HG03558 (cell line): ENCODE measurements around the gene XRCC4.

Source experiments
- ATAC-seq: cut with Tn5 transposase; IDR thresholded peaks from one replicate; pipeline ENCODE4 v1.9.1; 2021; ENCODE audit warnings: moderate number of reproducible peaks; ENCODE audit not compliant: unreplicated experiment; ENCODE audit errors: extremely low read depth

Gene XRCC4

DNA sequence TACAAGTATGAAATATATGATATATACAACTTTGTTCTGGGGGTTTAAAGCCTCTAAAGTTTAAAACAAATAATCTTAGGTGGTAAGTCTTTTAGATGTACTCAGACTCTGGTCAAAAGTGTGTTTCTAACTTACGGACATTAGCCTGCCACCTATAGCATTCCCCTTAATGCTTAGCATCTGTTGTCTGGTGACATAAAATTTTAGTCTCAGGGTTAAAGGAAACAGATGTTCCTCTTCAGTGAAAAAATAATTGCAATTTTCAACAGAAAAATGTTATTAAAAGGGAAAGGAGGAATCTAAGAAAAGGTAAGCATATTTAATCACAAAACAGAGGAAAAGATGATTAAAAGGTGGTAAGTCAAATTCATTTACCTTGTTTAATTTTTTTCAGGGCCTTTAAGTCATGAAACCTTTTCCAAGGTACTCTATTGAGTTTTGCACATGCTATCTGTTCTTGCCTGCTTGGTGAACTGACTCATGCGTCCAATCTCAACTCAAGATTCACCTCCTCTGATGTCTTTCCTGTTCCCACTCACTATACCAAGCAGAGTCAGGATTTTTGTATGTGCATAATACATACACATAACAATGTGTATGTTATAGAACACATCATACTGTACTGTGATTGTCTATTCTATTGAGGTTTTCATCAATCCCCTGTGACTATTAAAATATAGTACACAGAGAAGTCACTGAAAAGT is 8.1 kb upstream of the XRCC4 start:
- ATAC-seq, result no peak

DNA sequence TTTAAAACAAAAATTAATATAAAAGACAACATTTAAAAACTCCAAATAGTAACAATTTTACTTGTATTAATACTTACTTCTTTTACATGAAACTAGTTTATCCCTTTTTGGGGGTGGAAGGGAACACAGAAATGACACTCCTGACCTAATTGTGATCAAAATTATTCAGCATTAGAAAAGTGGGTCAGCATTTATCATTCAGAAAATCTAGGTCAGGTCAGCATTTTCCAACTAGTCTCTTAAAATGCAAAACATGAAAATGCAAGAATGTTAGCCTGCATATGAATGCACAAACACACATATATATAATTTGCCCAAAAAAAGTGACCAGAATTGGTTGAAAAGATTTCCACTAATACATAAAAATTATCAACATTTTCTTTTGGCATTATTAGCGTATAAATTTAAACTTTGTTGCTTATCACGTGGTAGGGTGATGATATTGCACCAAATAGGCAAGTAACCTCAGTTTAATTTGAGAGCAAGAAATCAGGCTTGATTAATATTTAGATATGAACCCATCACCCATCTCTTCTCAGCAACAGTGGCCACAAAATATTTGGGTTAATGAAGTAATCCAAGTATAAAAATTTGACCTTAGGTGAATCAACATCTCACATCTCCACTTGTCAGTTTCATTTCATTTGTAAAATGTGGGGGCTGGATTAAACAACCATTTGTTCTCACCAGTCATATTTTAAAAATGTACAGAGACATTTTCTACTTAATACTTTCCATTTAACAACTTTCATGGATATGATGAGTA is 5.9 kb upstream of the XRCC4 start:
- ATAC-seq, result no peak

DNA sequence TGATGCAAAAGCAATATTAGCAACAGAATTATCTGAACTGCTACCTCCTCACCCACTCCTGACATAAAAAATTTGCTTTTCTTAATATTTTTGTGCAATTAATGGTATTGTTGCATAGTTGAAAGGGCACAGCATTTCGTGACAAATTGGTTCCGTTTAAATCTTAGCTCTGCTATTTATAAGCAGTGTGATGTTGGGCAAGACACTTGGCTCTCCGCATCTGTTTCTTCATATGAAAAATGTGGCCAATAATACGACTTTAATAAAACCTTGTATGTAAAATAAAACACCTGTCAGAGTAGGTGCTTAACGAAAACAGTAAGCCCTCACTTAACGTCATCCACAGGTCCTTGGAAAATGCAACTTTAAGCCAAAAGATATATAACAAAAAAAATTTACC is 4.4 kb upstream of the XRCC4 start:
- no peak for ATAC-seq

DNA sequence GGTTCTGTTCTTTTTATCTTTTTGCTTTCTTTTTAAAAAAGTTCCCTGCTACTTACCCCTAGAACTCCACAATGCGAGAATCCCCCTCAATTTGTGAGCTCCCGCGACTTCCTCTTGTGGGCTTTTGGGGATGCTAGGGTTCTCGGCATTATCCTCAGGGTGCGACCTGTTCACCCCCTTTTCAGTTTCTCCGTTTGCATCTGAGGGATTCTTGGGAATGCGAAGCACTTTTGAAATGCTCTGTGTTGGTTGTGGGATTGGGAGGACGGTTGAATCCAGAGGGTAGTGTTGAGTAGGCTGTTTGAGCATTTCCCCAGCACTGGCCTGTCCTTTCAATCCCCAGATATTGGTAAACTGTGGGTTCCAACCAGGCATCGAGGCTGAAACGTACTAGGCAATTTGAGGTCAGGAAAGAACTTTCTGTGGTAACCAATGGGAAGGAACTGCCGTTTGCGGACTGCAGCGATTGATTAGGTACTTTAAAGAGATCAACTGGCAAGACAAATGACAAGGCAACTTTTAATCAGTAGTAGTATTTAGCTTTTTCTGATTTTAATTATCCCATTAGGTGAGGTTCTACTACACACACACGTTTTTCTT is 415 bp downstream of the XRCC4 start:
- no peak for ATAC-seq

DNA sequence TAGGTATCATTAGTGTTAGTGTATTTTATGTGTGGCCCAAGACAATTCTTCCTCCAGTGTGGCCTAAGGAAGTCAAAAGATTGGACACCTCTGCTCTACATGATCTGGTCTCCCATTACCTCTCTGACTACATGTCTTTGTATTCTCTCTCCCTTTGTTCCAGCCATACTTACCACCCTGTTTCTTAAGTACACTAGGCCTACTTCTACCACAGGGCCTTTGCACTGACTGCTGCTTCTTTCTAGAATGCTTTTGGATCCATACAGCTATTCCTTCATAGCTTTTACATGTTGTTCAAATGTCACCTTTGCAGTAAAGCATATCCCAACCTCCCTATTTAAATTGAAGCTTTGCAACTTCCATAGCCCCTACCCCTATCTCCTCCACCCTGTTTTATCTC is 5.4 kb downstream of the XRCC4 start:
- no peak for ATAC-seq

DNA sequence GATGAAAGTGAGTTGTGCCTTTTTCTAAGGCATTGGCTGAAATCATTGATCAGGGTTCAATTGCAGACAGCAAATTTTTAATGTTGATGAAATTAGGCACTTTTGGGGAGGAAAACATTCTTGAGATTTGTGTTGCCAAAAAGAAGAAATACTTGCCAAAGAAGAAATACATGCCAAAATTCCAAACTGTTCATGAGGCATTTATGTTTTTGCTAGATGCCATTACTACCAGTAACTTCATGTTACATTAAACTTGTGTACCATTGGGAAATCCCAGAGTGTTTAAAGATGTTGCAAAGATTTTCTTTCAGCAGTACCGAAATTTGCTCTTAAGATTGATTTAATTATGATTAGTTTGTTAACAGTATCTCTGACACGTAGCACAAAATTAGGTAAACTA is 7.0 kb downstream of the XRCC4 start:
- ATAC-seq, result no peak

DNA sequence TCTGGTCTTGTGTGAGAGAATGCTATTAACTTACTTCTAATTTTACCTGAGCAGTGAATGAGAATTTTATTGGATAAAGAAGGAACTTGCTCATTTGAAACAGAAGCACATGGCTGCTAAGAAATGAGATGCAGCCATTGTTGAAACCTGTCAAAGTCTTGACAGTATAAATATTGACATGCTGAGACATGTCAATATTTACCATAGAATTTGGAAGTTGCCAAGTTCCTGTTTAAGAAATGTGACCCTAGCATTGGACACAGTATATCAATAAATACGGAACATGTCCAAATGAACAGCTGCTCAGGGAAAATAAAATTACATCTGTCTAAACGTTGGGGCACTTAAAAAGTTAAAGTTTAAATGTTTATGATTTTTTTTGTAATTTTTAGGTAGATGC is 7.8 kb downstream of the XRCC4 start:
- no peak for ATAC-seq

DNA sequence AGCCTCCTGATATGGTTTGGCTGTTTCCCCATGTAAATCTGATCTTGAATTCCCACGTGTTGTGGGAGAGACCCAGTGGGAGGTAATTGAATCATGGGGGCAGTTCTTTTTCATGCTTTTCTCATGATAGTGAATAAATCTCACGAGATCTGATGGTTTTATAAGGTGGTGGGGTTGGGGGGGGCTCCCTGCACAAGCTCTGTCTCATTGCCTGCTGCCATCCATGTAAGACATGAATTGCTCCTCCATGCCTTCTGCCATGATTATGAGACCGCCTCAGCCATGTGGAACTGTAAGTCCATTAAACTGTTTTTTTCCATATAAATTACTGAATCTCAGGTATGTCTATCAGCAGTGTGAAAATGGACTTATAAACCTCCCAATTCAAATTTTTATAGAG is 12.8 kb downstream of the XRCC4 start:
- no peak for ATAC-seq

DNA sequence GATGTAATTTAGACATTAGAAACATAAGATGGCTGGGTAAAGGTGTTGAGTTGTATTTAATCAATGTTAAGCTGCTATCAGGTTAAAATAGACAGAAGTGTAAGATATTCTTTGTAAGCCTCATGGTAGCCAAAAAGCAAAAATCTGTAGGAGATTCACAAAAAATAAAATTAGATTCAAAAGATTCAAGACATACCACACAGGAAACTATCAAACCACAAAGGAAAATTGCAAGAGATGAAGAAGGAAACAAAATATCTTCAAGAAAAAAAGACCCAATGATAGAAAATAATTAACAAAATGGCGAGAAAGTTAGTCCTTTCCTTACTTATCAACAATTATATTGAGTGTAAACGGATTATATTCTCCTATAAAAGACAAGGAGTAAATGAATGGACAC is 15.3 kb downstream of the XRCC4 start:
- no peak for ATAC-seq

DNA sequence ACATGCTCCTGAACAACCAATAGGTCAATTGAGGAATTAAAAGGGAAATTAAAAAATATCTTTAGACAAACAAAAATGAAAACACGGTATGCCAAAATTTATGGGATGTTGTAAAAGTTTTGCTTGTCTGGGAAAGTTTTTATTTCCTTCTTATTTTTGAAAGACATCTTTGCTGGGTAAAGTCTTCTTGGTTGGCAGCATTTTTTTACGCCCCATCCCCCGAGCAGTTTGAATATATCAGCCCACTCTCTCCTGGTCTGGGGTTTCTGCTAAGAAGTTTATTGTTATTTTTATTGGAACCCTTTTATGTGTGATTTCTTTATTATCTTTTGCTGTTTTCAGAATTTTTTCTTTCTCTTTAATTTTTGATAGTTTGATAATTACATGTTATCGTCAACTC is 16.3 kb downstream of the XRCC4 start:
- no peak for ATAC-seq

DNA sequence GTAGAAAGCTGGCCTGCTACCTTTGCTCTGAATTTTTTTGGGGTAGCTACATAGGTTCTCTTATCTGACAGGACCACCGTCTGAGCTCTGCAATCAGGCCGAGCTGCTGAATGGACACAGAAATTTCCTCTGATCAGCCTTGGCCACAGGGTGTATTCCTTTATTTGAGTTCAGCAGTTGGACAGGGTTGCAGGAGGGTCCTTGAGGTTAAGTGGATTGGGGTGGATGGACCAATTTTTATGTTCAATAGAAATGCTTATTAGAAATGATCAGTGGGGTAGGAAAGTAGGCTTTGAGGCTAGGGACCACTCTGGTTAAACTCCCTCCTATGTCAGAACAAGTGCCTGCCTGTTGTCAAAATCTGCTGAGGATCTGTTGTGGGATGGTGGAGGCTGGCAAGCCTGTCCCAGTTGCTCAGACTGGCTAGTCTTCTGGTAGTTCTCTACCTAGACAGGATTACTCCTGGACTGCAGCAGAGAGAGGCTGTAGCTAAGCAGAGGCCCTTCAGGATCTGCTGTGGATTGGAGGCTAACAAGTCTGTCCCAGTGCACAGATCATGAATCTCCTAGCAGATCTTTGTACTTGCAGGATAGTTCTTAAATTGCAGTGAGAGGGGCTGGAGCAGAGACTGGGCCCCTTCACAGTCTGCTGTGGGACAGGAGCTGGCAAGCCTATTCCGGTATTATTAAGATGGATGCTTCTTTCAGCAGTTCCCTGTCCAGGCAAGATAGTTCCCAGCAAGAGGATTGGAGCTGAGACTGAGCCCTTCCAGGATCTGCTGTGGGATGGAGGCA is 18.0 kb downstream of the XRCC4 start:
- no peak for ATAC-seq

DNA sequence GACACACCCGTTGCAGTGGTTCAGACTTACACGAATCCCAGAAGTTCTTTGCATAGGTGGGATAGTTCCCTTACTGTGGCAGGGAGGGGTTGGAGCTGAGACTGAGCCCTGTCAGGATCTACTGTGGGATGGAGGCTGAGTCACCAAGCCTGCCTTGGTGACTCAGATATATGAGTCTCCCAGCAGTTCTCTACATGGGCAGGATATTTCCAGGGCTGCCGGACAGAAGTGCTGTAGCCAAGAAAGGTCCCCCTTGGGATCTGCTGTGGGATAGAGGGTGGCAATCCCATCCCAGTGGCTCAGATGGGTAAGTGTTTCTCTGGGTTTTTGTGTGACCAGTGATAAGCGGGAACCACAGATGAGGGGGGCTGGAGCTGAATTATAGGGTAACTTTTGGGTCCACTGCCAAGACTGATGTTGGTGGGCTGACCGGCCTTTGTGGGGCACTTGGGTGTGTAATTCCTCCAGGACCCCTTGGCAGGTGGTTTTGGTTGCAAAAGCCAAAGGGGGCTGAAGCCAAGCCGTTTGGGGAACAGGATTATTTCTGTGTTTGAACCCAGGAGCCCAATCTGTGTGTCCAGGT is 18.7 kb downstream of the XRCC4 start:
- no peak for ATAC-seq

DNA sequence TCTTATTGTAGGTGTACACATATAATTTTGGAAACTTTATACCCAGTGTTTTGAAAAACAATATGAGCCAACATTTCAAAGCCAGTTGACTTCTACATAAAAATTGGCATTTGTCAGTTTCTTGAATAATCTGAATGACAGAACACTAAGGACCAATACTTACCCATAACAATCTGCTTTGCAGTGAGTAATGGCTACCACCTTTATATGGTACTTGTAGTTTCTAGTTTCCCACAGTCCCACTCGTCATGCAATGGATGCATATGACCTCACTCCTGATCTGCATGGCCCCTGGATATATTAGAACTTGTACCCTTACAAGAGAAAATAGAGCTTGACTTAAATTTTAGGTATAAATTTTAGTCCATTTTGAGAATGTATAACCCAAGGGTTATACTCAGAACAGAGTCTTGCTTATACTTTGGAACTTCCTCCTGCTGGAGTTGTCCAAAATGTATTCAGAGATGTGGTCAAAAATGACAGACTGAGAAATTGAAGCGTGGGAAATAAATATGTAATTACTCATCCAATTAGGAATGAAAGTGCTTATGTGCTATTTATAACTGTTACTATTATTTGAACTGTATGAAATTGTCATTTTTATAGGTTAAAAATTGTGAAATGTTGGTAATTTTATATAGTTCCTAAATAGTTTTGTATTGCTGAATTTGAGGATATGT is 19.5 kb downstream of the XRCC4 start:
- no peak for ATAC-seq

DNA sequence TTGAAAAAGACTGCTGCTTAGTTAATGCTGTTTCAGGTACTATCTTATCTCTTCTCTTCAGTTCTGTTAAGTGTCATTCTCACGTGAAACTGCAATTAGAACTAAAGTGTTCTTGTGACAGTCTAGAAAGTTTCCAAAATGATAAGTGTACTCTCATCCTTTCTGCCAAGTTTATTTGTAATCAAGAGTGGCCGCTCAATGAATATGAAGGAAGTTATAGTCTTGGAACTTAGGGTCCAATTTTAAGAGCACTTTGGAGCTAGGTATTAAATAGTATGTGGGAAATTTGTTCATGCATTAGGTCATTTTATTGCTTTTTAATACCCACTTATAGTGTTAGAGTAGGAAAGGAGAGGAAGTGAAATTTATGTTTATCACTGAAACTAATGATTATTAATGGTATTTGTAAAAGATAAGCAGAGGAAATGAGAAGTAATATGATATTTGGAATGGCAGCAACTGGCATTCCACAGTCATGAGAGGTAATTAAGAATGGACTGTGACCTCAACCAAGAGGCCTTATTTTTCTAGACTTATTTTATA is 20.4 kb downstream of the XRCC4 start:
- no peak for ATAC-seq

DNA sequence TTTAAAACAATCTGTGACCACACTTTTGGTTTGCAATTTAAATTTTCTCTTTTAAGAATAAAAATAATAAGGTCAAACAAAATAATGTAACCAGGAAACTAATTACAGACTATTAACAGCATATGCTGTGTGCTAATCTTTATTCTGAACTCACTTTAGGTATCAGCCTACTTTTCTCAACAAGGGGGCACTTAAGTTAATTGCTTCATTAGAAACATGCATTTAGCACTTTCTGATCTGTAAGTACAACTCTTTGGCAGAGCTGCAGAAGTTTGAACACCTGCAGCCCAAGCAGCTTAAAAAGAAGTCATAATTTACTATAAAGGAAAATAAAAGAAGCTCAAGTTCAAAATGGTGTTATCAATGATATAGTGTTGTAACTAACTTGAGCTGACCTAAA is 21.7 kb downstream of the XRCC4 start:
- ATAC-seq, result no peak

DNA sequence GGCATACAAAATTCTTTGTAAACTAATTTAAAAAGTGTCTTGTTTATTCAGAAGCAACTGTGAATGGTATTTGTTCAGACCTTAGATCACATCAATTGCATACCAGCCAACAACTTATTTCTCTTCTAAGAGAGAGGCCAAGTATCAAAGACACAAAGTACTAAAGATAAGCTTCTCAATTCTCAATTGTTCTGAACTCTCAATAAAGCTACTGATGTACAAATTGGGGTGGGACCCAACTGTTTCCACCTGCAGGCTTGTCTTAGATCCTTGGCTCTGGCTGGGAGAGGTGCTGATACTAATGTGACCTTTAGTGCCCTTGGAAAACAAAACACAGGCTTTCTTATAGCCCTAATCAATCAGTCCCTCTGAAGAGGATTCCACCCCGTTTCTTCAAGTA is 22.1 kb downstream of the XRCC4 start:
- ATAC-seq, result no peak

DNA sequence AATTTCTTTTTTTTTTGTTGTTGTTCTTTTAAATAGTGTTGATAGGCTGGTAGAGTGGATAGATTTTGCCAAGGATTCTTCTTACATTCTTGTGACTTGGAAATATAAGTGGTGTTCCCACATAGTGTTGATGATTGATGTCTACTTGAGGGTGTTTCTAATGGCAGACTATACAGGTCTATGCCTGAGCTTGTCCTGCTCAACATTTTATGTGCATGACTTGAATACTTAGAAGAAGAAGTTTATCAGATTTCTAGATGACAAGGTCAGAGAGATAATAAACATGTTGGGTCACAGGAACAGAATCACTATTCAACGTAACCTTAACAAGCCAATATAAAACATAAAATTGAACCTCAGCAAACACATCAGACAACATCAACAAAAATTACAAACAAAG is 24.2 kb downstream of the XRCC4 start:
- no peak for ATAC-seq

DNA sequence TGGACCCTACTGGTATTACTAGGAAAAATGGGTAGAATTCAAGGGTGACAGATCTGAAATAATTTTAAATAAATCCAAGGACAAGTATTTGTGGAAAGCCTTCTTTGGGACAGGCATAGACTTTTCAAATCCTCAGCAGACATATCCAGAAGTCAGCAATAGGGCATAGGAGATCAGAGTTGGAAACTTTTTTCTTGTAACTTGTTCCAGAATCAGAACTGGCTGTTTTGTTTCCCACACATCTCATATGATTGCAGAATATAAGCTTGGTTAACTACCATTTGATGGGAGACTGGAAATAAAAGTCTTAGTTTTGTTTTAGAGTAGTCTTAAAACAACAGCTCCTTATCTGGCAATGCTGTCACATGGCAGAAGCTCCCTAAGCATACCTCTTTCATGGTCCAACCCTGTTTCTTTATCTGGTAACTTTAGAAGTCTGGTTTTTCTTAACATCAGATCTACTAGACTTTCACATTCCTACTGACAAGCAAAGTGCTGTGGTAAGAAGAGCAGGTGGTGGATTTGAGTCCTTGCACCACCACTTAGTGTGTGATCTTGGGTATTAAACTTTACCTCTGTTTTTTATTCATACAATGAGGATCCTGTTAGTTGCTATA is 25.1 kb downstream of the XRCC4 start:
- ATAC-seq, result no peak

DNA sequence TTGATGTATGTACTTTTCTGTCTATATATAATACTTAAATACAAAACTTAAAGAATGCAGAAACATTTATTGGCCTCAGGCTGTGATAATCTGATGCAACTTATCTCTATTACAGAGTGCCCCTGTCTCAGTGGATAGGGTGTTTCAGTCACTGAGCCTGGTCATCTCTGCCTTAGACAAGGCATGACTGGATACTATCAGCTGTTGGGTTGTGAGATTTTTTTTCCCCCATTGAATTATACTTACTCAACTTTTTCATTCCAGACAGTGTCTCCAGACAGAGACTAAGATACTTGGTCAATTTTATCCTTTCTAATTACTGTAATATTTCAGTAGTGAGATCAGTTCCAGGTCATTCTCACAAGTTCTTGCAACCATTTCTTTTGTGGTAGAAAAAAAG is 26.7 kb downstream of the XRCC4 start:
- ATAC-seq, result no peak
